ENCODE results near the gene TMC4. TPM values are rescaled to one million over a fixed set of nuclear protein-coding genes. Genes with fewer than 3 reads are reported as not detected.
"Not testable (repeated sequence)": the region's sequence is repeated elsewhere in the genome, so short reads cannot be mapped to it uniquely, and the experiment has no call there.

Gene TMC4
- polyA plus RNA-seq, 1 donor (not counting 4 experiments of a cell fraction or from before 2014, with no cell fraction given), result 1.5 TPM

- H3K79me2 ChIP-seq (ENCODE audit: control insufficient read depth, insufficient read depth, low read length), result peaks cover 38% of the 10 kb centered on the region
- no peak overlapping the region for H3K4me3 ChIP-seq (ENCODE audit: control insufficient read depth in 2 of 3, extremely low read depth in 1 of 3, insufficient read depth in 2 of 3, low read depth in 1 of 3, low read length in 3 of 3)
- dilution Hi-C loops (cut with MboI; ENCODE audit: extremely low pct_ligation_motif_present, low sequenced_read_pairs), result no loop called here
- no peak overlapping the region for H3K9ac ChIP-seq (ENCODE audit: control insufficient read depth, extremely low read depth, insufficient read depth, low read length)
- no peaks in the 10 kb centered on the region for H3K27me3 ChIP-seq (ENCODE audit: control insufficient read depth, extremely low read depth, insufficient read depth, low read length)
- FAIRE-seq (no peak), DNase-seq (ENCODE audit: low read depth, low spot score) (no peak)
- H2AFZ ChIP-seq (ENCODE audit: control insufficient read depth, low read length), result no peak overlapping the region
- peaks cover 33 to 43% of the 10 kb centered on the region in 2 experiments for H3K36me3 ChIP-seq (ENCODE audit: control insufficient read depth in 2 of 2, extremely low read depth in 1 of 2, insufficient read depth in 2 of 2, low read length in 2 of 2)
- no peaks in the 10 kb centered on the region for H3K9me3 ChIP-seq (ENCODE audit: control insufficient read depth, low read depth, low read length)
- H3K4me1 ChIP-seq (ENCODE audit: control insufficient read depth, extremely low read depth, insufficient read depth, low read length), result peaks cover 6% of the 10 kb centered on the region
- H3K4me2 ChIP-seq (ENCODE audit: control insufficient read depth, extremely low read depth, insufficient read depth, low read depth, low read length), result no peak overlapping the region
- no peak overlapping the region for H3K27ac ChIP-seq (ENCODE audit: control insufficient read depth, insufficient read depth, low read length)
- peaks cover 2% of the 10 kb centered on the region for H3K9me1 ChIP-seq (ENCODE audit: control insufficient read depth, extremely low read depth, insufficient read depth, low read length)
- H4K20me1 ChIP-seq (ENCODE audit: control insufficient read depth, extremely low read depth, insufficient read depth, low read length), result peaks cover 50% of the 10 kb centered on the region
- TF ChIP-seq CTCF (optimal IDR thresholded peaks at IDR 0.05 in 1 of 3, IDR thresholded peaks at IDR 0.05 in 1 of 3, conservative IDR thresholded peaks at IDR 0.05 in 1 of 3; ENCODE audit: extremely low read depth in 1 of 3, insufficient read depth in 2 of 3, low read length in 3 of 3), result no peak
- TF ChIP-seq EZH2 (IDR thresholded peaks at IDR 0.05; ENCODE audit: low read length), result no peak
Observed at GRCh38 chr19:54207983-54208783, 35.2 kb upstream of the TMC4 start.

- no peak overlapping the region for H2AFZ ChIP-seq (ENCODE audit: control insufficient read depth, low read length)
- H3K79me2 ChIP-seq (ENCODE audit: control insufficient read depth, insufficient read depth, low read length), result peaks cover 43% of the 10 kb centered on the region
- no peaks in the 10 kb centered on the region for H3K9me3 ChIP-seq (ENCODE audit: control insufficient read depth, low read depth, low read length)
- no peak overlapping the region for H3K9ac ChIP-seq (ENCODE audit: control insufficient read depth, extremely low read depth, insufficient read depth, low read length)
- DNase-seq (ENCODE audit: low read depth, low spot score), result no peak
- peaks cover 56% of the 10 kb centered on the region for H4K20me1 ChIP-seq (ENCODE audit: control insufficient read depth, extremely low read depth, insufficient read depth, low read length)
- peaks cover 2% of the 10 kb centered on the region for H3K9me1 ChIP-seq (ENCODE audit: control insufficient read depth, extremely low read depth, insufficient read depth, low read length)
- no peaks in the 10 kb centered on the region for H3K27me3 ChIP-seq (ENCODE audit: control insufficient read depth, extremely low read depth, insufficient read depth, low read length)
- H3K4me1 ChIP-seq (ENCODE audit: control insufficient read depth, extremely low read depth, insufficient read depth, low read length), result peaks cover 12% of the 10 kb centered on the region
- dilution Hi-C loops (cut with MboI; ENCODE audit: extremely low pct_ligation_motif_present, low sequenced_read_pairs), result no loop called here
- FAIRE-seq, result no peak
- H3K4me2 ChIP-seq (ENCODE audit: control insufficient read depth, extremely low read depth, insufficient read depth, low read depth, low read length), result no peak overlapping the region
- no peak overlapping the region for H3K27ac ChIP-seq (ENCODE audit: control insufficient read depth, insufficient read depth, low read length)
- peaks cover 35 to 48% of the 10 kb centered on the region in 2 experiments for H3K36me3 ChIP-seq (ENCODE audit: control insufficient read depth in 2 of 2, extremely low read depth in 1 of 2, insufficient read depth in 2 of 2, low read length in 2 of 2)
- TF ChIP-seq EZH2 (IDR thresholded peaks at IDR 0.05; ENCODE audit: low read length) (no peak), CTCF (optimal IDR thresholded peaks at IDR 0.05 in 1 of 3, IDR thresholded peaks at IDR 0.05 in 1 of 3, conservative IDR thresholded peaks at IDR 0.05 in 1 of 3; ENCODE audit: extremely low read depth in 1 of 3, insufficient read depth in 2 of 3, low read length in 3 of 3) (no peak)
- no peak overlapping the region for H3K4me3 ChIP-seq (ENCODE audit: control insufficient read depth in 2 of 3, extremely low read depth in 1 of 3, insufficient read depth in 2 of 3, low read depth in 1 of 3, low read length in 3 of 3)
Observed at GRCh38 chr19:54207676-54207982, 34.7 kb upstream of the TMC4 start.

- H3K27ac ChIP-seq (ENCODE audit: control insufficient read depth, insufficient read depth, low read length); H3K9ac ChIP-seq (ENCODE audit: control insufficient read depth, extremely low read depth, insufficient read depth, low read length); H3K27me3 ChIP-seq (ENCODE audit: control insufficient read depth, extremely low read depth, insufficient read depth, low read length); H3K9me1 ChIP-seq (ENCODE audit: control insufficient read depth, extremely low read depth, insufficient read depth, low read length); H3K4me2 ChIP-seq (ENCODE audit: control insufficient read depth, extremely low read depth, insufficient read depth, low read depth, low read length); H2AFZ ChIP-seq (ENCODE audit: control insufficient read depth, low read length); H3K4me3 ChIP-seq (ENCODE audit: control insufficient read depth in 2 of 3, extremely low read depth in 1 of 3, insufficient read depth in 2 of 3, low read depth in 1 of 3, low read length in 3 of 3); H3K9me3 ChIP-seq (ENCODE audit: control insufficient read depth, low read depth, low read length); dilution Hi-C loops (cut with MboI; ENCODE audit: extremely low pct_ligation_motif_present, low sequenced_read_pairs); DNase-seq (ENCODE audit: low read depth, low spot score); FAIRE-seq: not testable (repeated sequence)
- Histone ChIP-seq H4K20me1 (ENCODE audit: control insufficient read depth, extremely low read depth, insufficient read depth, low read length) (peaks cover 60% of the 10 kb centered on the region), H3K4me1 (ENCODE audit: control insufficient read depth, extremely low read depth, insufficient read depth, low read length) (peaks cover 16% of the 10 kb centered on the region), H3K36me3 (ENCODE audit: control insufficient read depth in 2 of 2, extremely low read depth in 1 of 2, insufficient read depth in 2 of 2, low read length in 2 of 2) (peaks cover 39 to 53% of the 10 kb centered on the region in 2 experiments), H3K79me2 (ENCODE audit: control insufficient read depth, insufficient read depth, low read length) (peaks cover 48% of the 10 kb centered on the region)
Observed at GRCh38 chr19:54207193-54207592, 34.2 kb upstream of the TMC4 start.
